SK-N-MC (cell line): ENCODE measurements around the gene SMAD7.

Source experiments
- EZH2 ChIP-seq: fragments of 200-600 bp; sonication (generic); IDR thresholded peaks from one replicate; pipeline ENCODE4 v1.6.1; 2017; ENCODE audit warnings: antibody characterized with exemption
- POLR2AphosphoS5 ChIP-seq: IDR thresholded peaks from 2 replicates; pipeline ENCODE4 v1.6.1; 2012; ENCODE audit warnings: mild to moderate bottlenecking, low read depth, low read length, borderline replicate concordance

DNA sequence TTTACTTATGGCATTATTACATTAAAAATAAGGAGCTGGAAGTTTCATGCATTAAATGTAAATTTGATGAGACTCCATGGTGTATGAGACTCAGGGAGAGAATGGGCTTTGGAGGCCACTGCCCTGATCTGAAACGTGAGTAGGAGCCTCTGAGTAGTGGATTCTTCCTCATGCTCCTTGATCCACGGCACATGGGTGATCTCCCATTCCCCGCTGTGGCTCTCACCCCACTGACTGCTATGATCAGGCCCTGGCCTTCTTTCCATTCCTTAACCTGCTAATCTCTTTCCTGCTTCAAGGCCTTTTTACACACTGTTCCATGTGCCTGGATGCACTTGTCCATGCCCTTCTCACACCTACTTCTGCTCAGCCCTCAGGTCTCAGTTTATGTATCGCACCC is 68.4 kb downstream of the SMAD7 start:
- no peak for TF ChIP-seq EZH2
- TF ChIP-seq POLR2AphosphoS5: no peak
